ENCODE results near the gene ANKRD45. TPM values are rescaled to one million over a fixed set of nuclear protein-coding genes. Genes with fewer than 3 reads are reported as not detected.

Gene ANKRD45
- total RNA-seq = 0.33 TPM in 1 of 2 replicates, not detected in the other

DNA sequence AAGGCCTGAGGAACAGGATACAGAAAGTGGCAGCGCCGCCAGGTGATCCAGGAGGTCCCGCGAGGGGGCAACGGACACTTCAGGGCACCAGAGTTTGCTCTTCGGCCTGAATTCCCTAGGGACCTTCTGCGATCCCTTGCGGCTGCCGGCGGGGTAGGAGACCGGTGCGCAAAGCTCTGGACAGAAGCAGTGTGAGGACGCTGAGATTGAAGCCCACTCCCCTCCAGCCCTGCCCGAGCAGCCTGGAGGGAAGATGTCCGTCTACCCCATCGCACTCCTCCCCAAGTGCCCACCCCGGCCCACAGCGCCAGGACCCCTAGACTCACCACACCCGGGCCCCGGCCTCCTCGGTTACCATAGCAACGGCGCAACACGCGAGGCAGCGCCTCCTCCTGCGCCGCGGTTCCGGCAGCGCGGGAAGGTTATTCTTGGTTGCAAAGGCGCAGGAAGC is at the start of gene ANKRD45:
Gene ANKRD45, minus strand, starts transcription at position 361 of the 451 bp plus-strand sequence. CDS start 10,433 bp downstream, outside the sequence.

DNA sequence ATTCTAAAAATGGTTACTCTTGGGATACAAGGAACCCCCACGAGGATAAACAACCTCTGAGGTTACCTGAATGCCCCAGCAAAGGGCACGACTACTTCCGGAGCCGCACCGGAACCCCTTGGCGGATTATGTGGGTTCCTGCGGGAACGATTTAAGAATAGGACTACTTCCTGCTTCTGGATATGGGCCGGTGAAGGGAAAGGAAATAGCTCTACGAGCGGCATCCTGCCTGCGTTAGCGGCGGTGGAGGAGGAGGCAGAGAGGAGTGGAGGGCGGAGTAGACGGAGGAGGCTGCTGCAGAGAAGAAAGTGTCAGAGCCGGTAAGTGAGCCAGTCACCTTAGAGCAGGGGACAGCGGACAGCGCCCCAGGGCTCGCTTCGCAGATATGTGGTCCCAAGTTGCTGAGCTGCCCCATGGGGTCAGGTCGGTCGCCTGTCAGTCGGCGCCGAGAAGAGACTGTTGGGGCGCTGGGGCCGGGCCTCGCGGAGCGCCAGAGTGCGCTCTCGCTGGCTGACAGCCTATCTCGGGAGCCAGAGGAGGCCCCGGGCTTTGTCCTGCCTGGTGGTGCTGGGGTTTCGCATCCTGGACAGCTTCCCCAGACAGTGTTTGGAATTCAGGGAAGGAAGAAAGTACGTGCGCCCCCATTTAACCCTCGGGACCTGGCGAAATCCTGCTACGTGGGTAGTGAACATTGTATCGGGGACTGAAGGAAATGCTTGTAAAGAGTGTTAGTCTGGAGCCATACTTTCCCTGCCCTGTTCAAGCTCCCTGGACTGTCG is 45.3 kb upstream of the ANKRD45 start, which contains the start of gene KLHL20:
Gene KLHL20, plus strand, starts transcription at position 223 of the 779 bp plus-strand sequence. CDS start 1,063 bp downstream, outside the sequence.

DNA sequence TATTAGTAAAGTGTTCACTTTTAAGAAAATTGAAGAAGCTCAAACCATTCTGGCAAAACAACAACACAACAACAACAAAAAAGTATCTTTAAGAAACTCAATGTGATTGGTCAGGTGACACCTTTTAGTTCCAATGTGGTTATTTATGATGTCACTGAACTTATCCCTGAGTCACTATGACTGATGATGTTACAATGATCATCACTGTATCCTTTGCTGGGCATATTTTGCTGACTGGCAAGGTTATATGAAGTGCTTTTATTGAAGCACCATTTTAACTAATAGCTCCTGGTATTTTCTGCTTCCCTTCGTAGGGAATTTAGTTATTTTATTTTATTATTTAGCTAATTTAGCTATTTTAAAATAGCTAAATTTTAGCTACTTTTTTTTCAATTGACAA is 34.5 kb downstream of the ANKRD45 start, which contains the start of gene TEX50:
Gene TEX50, plus strand, starts transcription at position 223 of the 400 bp plus-strand sequence. CDS start 184 bp downstream, outside the sequence.

DNA sequence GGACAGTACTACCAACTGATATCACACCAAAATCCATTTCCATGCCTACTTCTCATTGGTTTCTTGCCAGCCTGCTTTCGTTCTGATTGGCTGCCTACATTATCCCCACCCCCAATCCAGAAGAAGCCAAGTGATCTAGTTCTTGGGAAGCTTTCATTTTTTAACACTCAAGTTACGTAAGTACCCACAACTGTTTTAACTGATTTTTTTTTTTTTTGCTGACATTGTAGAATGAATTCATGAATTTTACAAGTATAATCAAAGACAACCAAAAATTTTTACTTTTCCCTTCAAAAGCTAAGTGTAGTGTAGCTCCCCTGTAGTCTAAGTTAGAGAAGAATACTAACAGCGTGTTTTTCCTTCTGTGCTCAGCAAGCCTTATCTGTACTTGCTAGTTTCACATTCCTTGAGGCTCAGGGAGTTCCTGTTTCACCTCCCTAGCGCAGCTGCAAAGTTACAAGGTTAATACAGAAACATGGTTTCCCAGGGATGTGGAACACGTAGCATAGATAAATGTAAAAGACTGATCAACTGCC is 66.5 kb downstream of the ANKRD45 start, which contains the start of gene SLC9C2:
Gene SLC9C2, minus strand, starts transcription at position 17 of the 536 bp plus-strand sequence. CDS start 1,296 bp downstream, outside the sequence.

Other genes starting within 250 kb of the ANKRD45 start
- 159 and 186 TPM in 2 replicates for gene PRDX6, start 192.5 kb downstream of the ANKRD45 start, total RNA-seq
- gene SLC9C2, start 66.8 kb downstream of the ANKRD45 start, total RNA-seq = not detected in 2 replicates
- not detected in 2 replicates for gene TEX50, start 34.5 kb downstream of the ANKRD45 start, total RNA-seq
- 32.0 and 36.6 TPM in 2 replicates for gene KLHL20, start 45.1 kb upstream of the ANKRD45 start, total RNA-seq
- gene DARS2, start 154.8 kb upstream of the ANKRD45 start, total RNA-seq = 16.7 and 25.1 TPM in 2 replicates
- 11.1 and 20.7 TPM in 2 replicates for gene CENPL, start 155.0 kb upstream of the ANKRD45 start, total RNA-seq
- 273 and 303 TPM in 2 replicates for gene GAS5, start 198.1 kb upstream of the ANKRD45 start, total RNA-seq
- 4.6 and 6.3 TPM in 2 replicates for gene ZBTB37, start 198.5 kb upstream of the ANKRD45 start, total RNA-seq
- gene SERPINC1, start 247.5 kb upstream of the ANKRD45 start, total RNA-seq = 0.38 TPM in 1 of 2 replicates, not detected in the other